SK-MEL-5 (cell line): ENCODE data around the gene NLGN2. TPM values are rescaled to one million over a fixed set of nuclear protein-coding genes. Genes with fewer than 3 reads are reported as not detected.

ENCODE experiments used
- DNase-seq: peaks from one replicate; pipeline ENCODE4 v3.0.0-alpha.2; 2016; ENCODE audit warnings: low read depth, low spot score
- in situ Hi-C: cut with HindIII; loops from 2 replicates; pipeline ENCODE4 v1.10.0; 2016; ENCODE audit warnings: low sequenced_read_pairs, high pct_unique_total_duplicates, low pct_unique_long_range_greater_than_20kb
- total RNA-seq: library from RNA; depleted of rRNA; stranded (reverse); fragments of >200 nt; shearing (Covaris generic); gene quantifications from 2 replicates; pipeline ENCODE4 v1.2.3, GENCODE V29; 2014

The NLGN2 gene
- total RNA-seq, 1 experiment from 2014 or later, result 0.55 TPM

DNA sequence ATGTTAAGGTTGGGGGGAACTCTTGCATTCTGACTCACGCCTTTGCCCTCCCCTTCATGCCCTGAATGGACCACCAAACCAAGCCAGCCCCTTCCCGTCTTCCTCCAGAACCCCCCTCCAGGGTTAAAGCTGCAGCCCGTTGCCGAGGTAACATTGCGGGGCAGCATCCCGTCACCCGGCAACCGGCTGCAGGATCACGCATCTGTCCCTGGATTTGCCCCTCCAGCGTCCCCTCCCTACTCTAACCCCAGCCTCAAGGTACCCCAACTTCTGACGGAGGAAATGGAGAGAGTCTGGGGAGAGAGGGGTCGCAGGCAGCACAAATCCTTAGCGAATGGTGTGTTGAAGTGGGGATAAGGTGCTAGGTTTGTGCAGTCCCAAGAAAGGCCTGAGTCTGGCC, 563 bp upstream of the NLGN2 start:
- in situ Hi-C loops, result no loop called here

GRCh38 chr17:7408252-7408727, 645 bp downstream of the NLGN2 start:
- no peak for DNase-seq
- in situ Hi-C loops, result no loop called here

More for the DNA sequence above, 563 bp upstream of the NLGN2 start:
- no peak for DNase-seq

GRCh38 chr17:7408863-7409262, 1.2 kb downstream of the NLGN2 start:
- DNase-seq, result no peak
- in situ Hi-C loops, result no loop called here

DNA sequence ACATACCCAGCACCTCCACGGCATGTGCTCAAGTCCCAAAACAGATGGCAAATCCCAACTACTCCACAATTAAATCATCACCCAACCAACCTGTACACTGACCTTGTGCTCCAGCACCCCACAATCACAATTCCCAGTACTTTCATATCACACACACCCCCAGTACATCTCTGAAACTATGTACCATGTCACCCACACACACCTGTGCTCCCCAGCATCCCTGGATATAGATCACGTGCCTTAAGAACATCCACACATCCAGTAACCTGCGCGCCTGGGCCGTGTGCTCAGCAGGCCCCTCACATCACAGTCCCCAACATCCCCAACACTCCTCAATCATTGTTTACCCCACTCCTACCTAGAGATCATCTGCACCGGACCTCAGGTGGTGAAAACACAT, 2.1 kb downstream of the NLGN2 start:
- in situ Hi-C loops, result no loop called here
- DNase-seq, result no peak

DNA sequence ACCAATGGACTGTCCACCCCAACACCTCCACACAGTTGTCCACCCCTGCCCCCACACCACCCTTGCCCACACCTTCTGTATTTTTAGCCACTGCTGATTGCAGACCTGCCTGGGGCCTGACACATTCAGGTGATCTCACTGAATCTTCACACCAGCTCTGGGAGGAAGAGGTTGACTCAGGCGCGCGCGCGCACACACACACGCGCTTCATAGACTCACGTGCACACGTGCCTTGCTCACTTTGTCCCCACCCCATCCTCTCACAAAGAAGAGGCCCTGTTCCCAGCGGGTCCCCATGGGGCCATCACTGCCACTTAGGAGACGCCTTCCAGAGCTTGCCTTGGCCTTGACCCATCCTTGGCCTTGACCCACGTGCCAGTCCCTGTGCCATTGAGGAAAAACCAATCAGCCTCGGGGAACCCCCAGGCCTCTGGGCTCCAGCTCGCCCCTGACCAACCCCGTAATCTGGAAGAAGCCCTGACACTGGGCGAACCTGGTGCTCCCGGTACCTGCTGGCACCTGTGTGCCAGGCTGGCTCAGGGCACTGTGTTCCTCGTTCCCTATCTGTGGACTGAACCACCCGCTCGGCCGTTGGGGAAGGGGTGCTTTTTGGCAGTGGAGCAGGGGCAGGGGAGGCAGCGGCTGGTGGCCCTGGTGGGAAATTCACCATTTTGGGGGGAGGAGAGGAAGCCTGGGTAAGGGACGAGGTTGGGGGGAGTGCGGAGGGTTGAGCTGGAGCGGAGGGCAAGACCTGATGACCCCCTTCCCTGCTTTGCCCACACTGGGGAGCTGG, 3.2 kb downstream of the NLGN2 start:
- DNase-seq, result no peak
- in situ Hi-C loops, result no loop called here

DNA sequence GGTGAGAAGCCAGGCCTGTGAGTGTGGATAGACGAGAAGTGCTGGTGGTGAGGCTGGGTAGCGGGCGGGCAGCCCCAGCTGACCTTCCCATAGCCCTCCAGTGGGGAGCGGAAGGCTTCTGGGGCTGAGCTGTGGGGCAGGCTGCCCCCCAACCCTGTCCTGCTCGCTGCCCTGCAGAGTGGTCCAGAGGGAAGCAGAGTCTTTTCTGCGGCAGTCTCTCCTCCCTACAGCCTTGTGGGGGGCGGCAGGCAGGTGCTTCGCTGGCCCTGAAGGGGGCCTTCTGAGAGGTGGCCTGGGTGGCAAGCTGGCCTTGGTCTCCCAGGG, 3.7 kb downstream of the NLGN2 start:
- in situ Hi-C loops, result no loop called here
- no peak for DNase-seq

GRCh38 chr17:7413346-7413985, 5.8 kb downstream of the NLGN2 start:
- DNase-seq, result no peak
- in situ Hi-C loops, result no loop called here

- no peak for DNase-seq
These were observed 7.2 kb downstream of the NLGN2 start for GRCh38 chr17:7414837-7415236.

DNA sequence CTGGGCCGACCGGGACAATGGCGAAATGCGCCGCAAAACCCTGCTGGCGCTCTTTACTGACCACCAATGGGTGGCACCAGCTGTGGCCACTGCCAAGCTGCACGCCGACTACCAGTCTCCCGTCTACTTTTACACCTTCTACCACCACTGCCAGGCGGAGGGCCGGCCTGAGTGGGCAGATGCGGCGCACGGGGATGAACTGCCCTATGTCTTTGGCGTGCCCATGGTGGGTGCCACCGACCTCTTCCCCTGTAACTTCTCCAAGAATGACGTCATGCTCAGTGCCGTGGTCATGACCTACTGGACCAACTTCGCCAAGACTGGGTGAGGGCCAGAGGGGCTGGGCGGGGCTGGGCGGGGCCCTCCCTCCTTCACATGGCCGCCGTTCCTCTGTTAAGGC, 8.1 kb downstream of the NLGN2 start:
- in situ Hi-C loops, result no loop called here
- DNase-seq, result no peak

More at GRCh38 chr17:7414837-7415236, 7.2 kb downstream of the NLGN2 start:
- in situ Hi-C loops, result no loop called here

- in situ Hi-C loops, result no loop called here
- no peak for DNase-seq
These were observed 8.7 kb downstream of the NLGN2 start for GRCh38 chr17:7416323-7416722.

DNA sequence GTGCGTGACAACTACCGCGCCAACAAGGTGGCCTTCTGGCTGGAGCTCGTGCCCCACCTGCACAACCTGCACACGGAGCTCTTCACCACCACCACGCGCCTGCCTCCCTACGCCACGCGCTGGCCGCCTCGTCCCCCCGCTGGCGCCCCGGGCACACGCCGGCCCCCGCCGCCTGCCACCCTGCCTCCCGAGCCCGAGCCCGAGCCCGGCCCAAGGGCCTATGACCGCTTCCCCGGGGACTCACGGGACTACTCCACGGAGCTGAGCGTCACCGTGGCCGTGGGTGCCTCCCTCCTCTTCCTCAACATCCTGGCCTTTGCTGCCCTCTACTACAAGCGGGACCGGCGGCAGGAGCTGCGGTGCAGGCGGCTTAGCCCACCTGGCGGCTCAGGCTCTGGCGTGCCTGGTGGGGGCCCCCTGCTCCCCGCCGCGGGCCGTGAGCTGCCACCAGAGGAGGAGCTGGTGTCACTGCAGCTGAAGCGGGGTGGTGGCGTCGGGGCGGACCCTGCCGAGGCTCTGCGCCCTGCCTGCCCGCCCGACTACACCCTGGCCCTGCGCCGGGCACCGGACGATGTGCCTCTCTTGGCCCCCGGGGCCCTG, 9.5 kb downstream of the NLGN2 start:
- no peak for DNase-seq
- in situ Hi-C loops, result no loop called here

DNA sequence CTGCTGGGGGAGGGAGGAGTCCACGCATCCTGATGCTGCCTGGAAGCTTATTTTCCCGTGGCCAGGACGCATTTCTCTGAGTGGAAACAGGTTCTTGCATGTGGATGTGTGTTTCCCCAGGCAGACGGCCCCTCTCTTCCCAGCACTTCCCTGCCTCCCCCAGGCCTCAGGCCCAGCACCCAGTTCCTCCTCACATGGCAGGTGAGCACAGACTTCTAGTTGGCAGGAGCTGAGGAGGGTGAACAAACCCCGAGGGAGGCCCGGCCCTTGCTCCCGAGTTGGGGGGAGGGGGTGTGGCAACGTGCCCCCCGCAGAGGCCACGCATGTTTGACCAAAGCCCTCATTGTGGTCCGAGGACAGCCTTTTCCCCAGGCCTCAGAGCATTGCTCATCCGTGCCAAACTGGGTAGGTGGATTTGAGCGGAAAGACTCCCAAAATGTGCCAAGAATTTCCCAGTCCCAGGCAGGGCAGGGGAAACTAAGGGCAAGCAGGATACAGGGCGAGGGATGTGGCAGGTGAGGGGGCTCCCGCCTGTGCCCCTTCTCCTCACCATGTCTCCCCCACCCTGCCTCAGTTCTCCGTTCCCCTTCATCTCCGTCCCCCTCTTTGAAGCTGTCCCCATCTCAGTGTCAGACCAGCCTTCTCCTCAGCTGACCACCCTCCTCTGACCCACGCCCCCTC, 11.0 kb downstream of the NLGN2 start:
- in situ Hi-C loops, result no loop called here

GRCh38 chr17:7419819-7420610, 12.4 kb downstream of the NLGN2 start, which contains the start of gene SPEM1:
Gene SPEM1, plus strand, starts transcription at chr17:7420324. Its CDS starts 61 bp downstream, at chr17:7420385.
- DNase-seq, result no peak
- in situ Hi-C loops, result no loop called here

More for the DNA sequence above, 11.0 kb downstream of the NLGN2 start:
- no peak for DNase-seq

GRCh38 chr17:7421186-7421585, 13.5 kb downstream of the NLGN2 start:
- no peak for DNase-seq
- in situ Hi-C loops, result no loop called here

- in situ Hi-C loops, result no loop called here
- no peak for DNase-seq
These were observed 16.0 kb downstream of the NLGN2 start for GRCh38 chr17:7423679-7424078.

DNA sequence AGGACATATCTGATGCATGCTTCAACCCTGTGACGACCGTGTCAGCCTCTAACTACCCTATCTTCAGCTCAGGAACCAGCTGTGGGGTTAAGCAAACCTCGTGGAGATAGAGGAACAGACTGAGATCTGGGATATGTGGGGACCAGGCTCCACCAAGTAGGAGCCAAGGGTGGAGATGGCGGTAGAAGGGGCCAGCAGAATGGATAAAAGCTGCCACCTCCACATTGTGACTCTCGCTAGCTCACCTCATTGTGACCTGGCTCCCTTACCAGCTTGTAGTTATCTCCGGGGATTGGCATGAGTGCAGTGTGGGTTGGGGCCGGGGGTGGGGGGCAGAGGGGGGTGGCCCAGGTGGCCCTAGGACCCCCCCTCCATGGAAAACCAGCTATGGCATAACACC, 17.7 kb downstream of the NLGN2 start, which contains the start of gene SPEM2:
SPEM2 (plus strand) TSS at position 301 of the 400 bp plus-strand sequence; CDS start at position 374, 73 bp downstream.
- in situ Hi-C loops, result no loop called here
- DNase-seq, result no peak

- in situ Hi-C loops, result no loop called here
- no peak for DNase-seq
These were observed 18.1 kb downstream of the NLGN2 start for GRCh38 chr17:7425756-7426155.
